Measurements from ENCODE around the gene HMMR. TPM values are rescaled to one million over a fixed set of nuclear protein-coding genes. Genes with fewer than 3 reads are reported as not detected.

The HMMR gene
- total and polyA plus RNA-seq, 2 experiments from 2014 or later: 77.9 to 163 TPM

DNA sequence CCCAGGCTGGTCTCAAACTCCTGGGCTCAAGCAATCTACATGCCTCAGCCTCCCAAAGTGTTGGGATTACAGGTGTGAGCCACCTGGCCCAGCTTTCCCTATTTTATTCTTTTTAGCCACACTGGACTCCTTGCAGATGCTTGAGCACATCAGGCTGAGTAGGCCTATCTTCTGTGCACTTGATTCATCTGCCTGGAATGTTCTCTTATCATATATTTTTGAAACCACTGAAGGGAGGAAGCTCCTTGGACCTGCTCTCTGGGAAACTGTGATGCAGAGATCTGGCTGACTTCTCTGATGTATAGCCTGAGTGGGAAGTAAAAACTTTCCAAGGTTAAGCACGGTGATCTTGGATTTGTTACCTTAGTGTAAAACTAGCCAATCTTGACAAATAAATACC, 38.5 kb downstream of the HMMR start:
- Histone ChIP-seq H3K4me1 (ENCODE audit: insufficient read depth) (peaks cover 6% of the 10 kb centered on the region), H3K36me3 (ENCODE audit: insufficient read depth) (no peaks in the 10 kb centered on the region), H3K27me3 (ENCODE audit: insufficient read depth) (no peaks in the 10 kb centered on the region), H3K4me3 (no peak overlapping the region), H2AFZ (no peak overlapping the region), H3K9me2 (ENCODE audit: insufficient read depth) (no peaks in the 10 kb centered on the region), H3F3A (replicated peaks; ENCODE audit: low read depth) (no peaks in the 10 kb centered on the region), H3K4me2 (no peak overlapping the region), H3K79me2 (replicated peaks; ENCODE audit: insufficient read depth) (peaks cover 5% of the 10 kb centered on the region), H4K20me1 (replicated peaks; ENCODE audit: insufficient read depth) (no peaks in the 10 kb centered on the region), H3K27ac (ENCODE audit: low read depth) (no peak overlapping the region)
- Mint-ChIP-seq H3K27ac (no peak overlapping the region), H3K9me3 (no peaks in the 10 kb centered on the region), H3K4me1 (peaks cover 10% of the 10 kb centered on the region; the same call in 2 of the 3 replicates), H3K36me3 (ENCODE audit: low read depth) (peaks cover 3% of the 10 kb centered on the region), H3K4me3 (no peak overlapping the region), H3K27me3 (ENCODE audit: insufficient read depth, low read depth, poor library complexity) (peaks cover under 1% of the 10 kb centered on the region)
- DNase-seq (ENCODE audit: low spot score): no peak
- TF ChIP-seq NANOG (IDR thresholded peaks at IDR 0.05; ENCODE audit: borderline replicate concordance): no peak
- TF ChIP-seq EZH2phosphoT487 (IDR thresholded peaks at IDR 0.05; ENCODE audit: unreplicated experiment): no peak
- TF ChIP-seq STAT1 (IDR thresholded peaks at IDR 0.05; ENCODE audit: unreplicated experiment): no peak
- no peak for TF ChIP-seq CREB1 (CRISPR knock-in tag; IDR thresholded peaks at IDR 0.05; ENCODE audit: low read depth)
- TF ChIP-seq JUNB (IDR thresholded peaks at IDR 0.05; ENCODE audit: unreplicated experiment): no peak
- no peak for TF ChIP-seq POLR2AphosphoS5 (IDR thresholded peaks at IDR 0.05; ENCODE audit: low read depth)
- TF ChIP-seq, protein P1, sequence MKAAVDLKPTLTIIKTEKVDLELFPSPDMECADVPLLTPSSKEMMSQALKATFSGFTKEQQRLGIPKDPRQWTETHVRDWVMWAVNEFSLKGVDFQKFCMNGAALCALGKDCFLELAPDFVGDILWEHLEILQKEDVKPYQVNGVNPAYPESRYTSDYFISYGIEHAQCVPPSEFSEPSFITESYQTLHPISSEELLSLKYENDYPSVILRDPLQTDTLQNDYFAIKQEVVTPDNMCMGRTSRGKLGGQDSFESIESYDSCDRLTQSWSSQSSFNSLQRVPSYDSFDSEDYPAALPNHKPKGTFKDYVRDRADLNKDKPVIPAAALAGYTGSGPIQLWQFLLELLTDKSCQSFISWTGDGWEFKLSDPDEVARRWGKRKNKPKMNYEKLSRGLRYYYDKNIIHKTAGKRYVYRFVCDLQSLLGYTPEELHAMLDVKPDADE (IDR thresholded peaks at IDR 0.05): no peak
- no peak for TF ChIP-seq ZNF331 (CRISPR knock-in tag; IDR thresholded peaks at IDR 0.05; ENCODE audit: low read depth)
- TF ChIP-seq, protein P2, sequence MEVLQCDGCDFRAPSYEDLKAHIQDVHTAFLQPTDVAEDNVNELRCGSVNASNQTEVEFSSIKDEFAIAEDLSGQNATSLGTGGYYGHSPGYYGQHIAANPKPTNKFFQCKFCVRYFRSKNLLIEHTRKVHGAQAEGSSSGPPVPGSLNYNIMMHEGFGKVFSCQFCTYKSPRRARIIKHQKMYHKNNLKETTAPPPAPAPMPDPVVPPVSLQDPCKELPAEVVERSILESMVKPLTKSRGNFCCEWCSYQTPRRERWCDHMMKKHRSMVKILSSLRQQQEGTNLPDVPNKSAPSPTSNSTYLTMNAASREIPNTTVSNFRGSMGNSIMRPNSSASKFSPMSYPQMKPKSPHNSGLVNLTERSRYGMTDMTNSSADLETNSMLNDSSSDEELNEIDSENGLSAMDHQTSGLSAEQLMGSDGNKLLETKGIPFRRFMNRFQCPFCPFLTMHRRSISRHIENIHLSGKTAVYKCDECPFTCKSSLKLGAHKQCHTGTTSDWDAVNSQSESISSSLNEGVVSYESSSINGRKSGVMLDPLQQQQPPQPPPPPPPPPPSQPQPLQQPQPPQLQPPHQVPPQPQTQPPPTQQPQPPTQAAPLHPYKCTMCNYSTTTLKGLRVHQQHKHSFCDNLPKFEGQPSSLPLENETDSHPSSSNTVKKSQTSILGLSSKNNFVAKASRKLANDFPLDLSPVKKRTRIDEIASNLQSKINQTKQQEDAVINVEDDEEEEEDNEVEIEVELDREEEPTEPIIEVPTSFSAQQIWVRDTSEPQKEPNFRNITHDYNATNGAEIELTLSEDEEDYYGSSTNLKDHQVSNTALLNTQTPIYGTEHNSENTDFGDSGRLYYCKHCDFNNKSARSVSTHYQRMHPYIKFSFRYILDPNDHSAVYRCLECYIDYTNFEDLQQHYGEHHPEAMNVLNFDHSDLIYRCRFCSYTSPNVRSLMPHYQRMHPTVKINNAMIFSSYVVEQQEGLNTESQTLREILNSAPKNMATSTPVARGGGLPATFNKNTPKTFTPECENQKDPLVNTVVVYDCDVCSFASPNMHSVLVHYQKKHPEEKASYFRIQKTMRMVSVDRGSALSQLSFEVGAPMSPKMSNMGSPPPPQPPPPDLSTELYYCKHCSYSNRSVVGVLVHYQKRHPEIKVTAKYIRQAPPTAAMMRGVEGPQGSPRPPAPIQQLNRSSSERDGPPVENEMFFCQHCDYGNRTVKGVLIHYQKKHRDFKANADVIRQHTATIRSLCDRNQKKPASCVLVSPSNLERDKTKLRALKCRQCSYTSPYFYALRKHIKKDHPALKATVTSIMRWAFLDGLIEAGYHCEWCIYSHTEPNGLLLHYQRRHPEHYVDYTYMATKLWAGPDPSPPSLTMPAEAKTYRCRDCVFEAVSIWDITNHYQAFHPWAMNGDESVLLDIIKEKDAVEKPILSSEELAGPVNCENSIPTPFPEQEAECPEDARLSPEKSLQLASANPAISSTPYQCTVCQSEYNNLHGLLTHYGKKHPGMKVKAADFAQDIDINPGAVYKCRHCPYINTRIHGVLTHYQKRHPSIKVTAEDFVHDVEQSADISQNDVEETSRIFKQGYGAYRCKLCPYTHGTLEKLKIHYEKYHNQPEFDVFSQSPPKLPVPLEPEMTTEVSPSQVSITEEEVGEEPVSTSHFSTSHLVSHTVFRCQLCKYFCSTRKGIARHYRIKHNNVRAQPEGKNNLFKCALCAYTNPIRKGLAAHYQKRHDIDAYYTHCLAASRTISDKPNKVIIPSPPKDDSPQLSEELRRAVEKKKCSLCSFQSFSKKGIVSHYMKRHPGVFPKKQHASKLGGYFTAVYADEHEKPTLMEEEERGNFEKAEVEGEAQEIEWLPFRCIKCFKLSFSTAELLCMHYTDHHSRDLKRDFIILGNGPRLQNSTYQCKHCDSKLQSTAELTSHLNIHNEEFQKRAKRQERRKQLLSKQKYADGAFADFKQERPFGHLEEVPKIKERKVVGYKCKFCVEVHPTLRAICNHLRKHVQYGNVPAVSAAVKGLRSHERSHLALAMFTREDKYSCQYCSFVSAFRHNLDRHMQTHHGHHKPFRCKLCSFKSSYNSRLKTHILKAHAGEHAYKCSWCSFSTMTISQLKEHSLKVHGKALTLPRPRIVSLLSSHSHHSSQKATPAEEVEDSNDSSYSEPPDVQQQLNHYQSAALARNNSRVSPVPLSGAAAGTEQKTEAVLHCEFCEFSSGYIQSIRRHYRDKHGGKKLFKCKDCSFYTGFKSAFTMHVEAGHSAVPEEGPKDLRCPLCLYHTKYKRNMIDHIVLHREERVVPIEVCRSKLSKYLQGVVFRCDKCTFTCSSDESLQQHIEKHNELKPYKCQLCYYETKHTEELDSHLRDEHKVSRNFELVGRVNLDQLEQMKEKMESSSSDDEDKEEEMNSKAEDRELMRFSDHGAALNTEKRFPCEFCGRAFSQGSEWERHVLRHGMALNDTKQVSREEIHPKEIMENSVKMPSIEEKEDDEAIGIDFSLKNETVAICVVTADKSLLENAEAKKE (CRISPR knock-in tag; IDR thresholded peaks at IDR 0.05): no peak
- no peak for TF ChIP-seq ZNF114 (CRISPR knock-in tag; IDR thresholded peaks at IDR 0.05)
- no peak for ATAC-seq

Data from GM23338 (cell line).